Body of pancreas (tissue), 4 donors: Measurements from ENCODE around the gene TANC1.

Experiments
- POLR2A ChIP-seq, 3 donors: fragments of 450-650 bp; IDR thresholded peaks; one replicate each; pipeline ENCODE4 v1.6.1; 2016; ENCODE audit warnings: antibody characterized with exemption in 3 of 3, mild to moderate bottlenecking in 2 of 3
- TF ChIP-seq, protein P1 (sequence below), 7 experiments: fragments of 450-650 bp in 4 of 7; fragments of 200-600 bp in 3 of 7; sonication (generic) in 3 of 7; IDR thresholded peaks; one replicate each; pipeline ENCODE4 v1.5.1; 2016 to 2019; ENCODE audit warnings: antibody characterized with exemption in 7 of 7

GRCh38 chr2:158975271-158975921, 7.0 kb downstream of the TANC1 start:
- TF ChIP-seq, protein P1, sequence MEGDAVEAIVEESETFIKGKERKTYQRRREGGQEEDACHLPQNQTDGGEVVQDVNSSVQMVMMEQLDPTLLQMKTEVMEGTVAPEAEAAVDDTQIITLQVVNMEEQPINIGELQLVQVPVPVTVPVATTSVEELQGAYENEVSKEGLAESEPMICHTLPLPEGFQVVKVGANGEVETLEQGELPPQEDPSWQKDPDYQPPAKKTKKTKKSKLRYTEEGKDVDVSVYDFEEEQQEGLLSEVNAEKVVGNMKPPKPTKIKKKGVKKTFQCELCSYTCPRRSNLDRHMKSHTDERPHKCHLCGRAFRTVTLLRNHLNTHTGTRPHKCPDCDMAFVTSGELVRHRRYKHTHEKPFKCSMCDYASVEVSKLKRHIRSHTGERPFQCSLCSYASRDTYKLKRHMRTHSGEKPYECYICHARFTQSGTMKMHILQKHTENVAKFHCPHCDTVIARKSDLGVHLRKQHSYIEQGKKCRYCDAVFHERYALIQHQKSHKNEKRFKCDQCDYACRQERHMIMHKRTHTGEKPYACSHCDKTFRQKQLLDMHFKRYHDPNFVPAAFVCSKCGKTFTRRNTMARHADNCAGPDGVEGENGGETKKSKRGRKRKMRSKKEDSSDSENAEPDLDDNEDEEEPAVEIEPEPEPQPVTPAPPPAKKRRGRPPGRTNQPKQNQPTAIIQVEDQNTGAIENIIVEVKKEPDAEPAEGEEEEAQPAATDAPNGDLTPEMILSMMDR (IDR thresholded peaks at IDR 0.05), result no peak
- TF ChIP-seq POLR2A (IDR thresholded peaks at IDR 0.05), result no peak
